Activated naive CD8-positive, alpha-beta T cell treated with anti-CD3 and anti-CD28 coated beads, Interleukin-2, amount 50 U/mL, for 16 hours (primary cell): ENCODE results near the gene TRIM27.
"Not testable (repeated sequence)": the region's sequence is repeated elsewhere in the genome, so short reads cannot be mapped to it uniquely, and the experiment has no call there.

Source experiments
- DNase-seq: peaks from one replicate; pipeline ENCODE4 v3.0.0-alpha.2; 2020; ENCODE audit warnings: low read depth, low spot score

Gene TRIM27

GRCh38 chr6:28864326-28864923, 59.4 kb downstream of the TRIM27 start:
- DNase-seq: no peak

DNA sequence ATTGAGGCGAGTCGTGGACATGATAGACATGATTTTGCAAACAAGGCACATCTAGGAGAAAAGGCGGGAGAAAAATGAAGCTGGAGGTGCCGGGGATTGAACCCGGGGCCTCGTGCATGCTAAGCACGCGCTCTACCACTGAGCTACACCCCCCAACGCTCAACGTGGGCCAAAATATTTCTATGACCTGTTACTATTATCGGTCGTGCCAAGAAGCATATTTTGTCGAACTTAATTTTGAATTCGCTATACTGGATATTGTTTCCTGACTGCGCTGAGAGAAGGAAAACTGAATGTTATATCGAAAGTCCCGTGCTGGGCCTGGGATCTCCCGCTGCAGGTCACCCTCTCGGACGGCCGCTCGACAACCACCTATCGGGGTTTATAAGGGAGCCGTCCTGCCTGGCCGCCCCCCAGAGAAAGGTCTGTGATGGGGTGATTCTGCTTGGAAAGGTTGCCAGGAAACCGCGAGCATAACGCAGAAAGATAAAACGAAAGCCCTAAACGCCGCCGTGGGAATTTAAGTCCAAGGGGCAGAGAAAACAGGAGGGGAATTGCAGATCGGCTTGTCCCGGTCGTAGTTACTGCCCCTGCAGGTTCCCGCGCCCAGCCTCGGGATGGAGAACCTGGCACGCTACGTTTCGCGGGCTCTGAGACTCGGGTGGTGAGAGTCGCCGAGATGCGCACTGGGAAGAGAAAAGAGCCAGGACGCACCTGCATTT, 60.0 kb downstream of the TRIM27 start:
- DNase-seq: peak; percentile 74

GRCh38 chr6:28862077-28862476, 61.7 kb downstream of the TRIM27 start:
- no peak for DNase-seq

GRCh38 chr6:28861339-28861738, 62.4 kb downstream of the TRIM27 start:
- no peak for DNase-seq

GRCh38 chr6:28860581-28860980, 63.2 kb downstream of the TRIM27 start:
- DNase-seq: no peak

DNA sequence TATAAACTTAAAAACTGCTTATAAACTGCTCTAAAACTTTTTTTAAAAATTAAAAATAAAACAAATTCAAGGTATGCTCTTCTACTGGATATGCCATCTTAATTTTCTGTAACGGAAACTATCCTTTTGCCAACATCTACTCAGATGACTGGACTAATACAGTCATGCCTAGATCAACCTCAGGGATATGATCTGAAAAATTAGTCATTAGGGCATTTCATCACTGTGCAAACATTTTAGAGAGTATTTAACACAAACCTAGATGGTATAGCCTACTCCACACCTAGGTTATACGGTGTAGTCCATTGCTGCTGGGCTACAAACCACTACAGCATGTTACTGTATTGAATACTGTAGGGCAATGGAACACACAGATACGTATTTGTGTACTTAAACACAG, 64.8 kb downstream of the TRIM27 start:
- DNase-seq: no peak

- no peak for DNase-seq
Observed at GRCh38 chr6:28856620-28857005, 67.2 kb downstream of the TRIM27 start.

- not testable (repeated sequence) for DNase-seq
Observed at GRCh38 chr6:28854405-28854804, 69.4 kb downstream of the TRIM27 start.
